Liver (tissue), 9 donors: Measurements from ENCODE around the gene ZSWIM6. TPM values are rescaled to one million over a fixed set of nuclear protein-coding genes. Genes with fewer than 3 reads are reported as not detected.

Experiments
- DNase-seq: peaks from one replicate; pipeline ENCODE4 v3.0.0-alpha.2; 2017; ENCODE audit warnings: low spot score
- H3K27ac ChIP-seq, 2 donors: one replicate each; pipeline ENCODE4 v1.7.0; 2013; ENCODE audit warnings: inconsistent platforms in 2 of 2, low read length in 2 of 2, control low read depth in 1 of 2, low read depth in 1 of 2, mild to moderate bottlenecking in 1 of 2
- H3K27me3 ChIP-seq, 4 donors: one replicate each; pipeline versions ENCODE4 v1.6.1 to v1.7.0; 2013; ENCODE audit warnings: low read length in 3 of 4, inconsistent platforms in 1 of 4, mild to moderate bottlenecking in 1 of 4, moderate library complexity in 1 of 4; ENCODE audit not compliant: control insufficient read depth in 4 of 4, insufficient read depth in 4 of 4
- H3K36me3 ChIP-seq, 4 donors: one replicate each; pipeline versions ENCODE4 v1.6.1 to v1.7.0; 2013; ENCODE audit warnings: low read length in 3 of 4, mild to moderate bottlenecking in 3 of 4, low read depth in 1 of 4, moderate library complexity in 1 of 4; ENCODE audit not compliant: control insufficient read depth in 4 of 4, insufficient read depth in 3 of 4
- H3K4me1 ChIP-seq, 4 donors: one replicate each; pipeline versions ENCODE4 v1.6.1 to v1.7.0; 2013; ENCODE audit warnings: low read length in 3 of 4, mild to moderate bottlenecking in 3 of 4, moderate library complexity in 1 of 4; ENCODE audit not compliant: control insufficient read depth in 4 of 4, insufficient read depth in 4 of 4
- H3K4me3 ChIP-seq, 3 donors: one replicate each; pipeline versions ENCODE4 v1.6.1 to v1.7.0; 2013; ENCODE audit warnings: low read length in 3 of 3, control low read depth in 1 of 3, low read depth in 1 of 3, mild to moderate bottlenecking in 1 of 3
- H3K9ac ChIP-seq, 2 donors: one replicate each; pipeline ENCODE4 v1.7.0; 2013; ENCODE audit warnings: low read length in 2 of 2, mild to moderate bottlenecking in 2 of 2, moderate library complexity in 2 of 2, control low read depth in 1 of 2, low read depth in 1 of 2
- H3K9me3 ChIP-seq, 4 donors: one replicate each; pipeline versions ENCODE4 v1.6.1 to v1.7.0; 2013; ENCODE audit warnings: low read length in 3 of 4; ENCODE audit not compliant: control insufficient read depth in 4 of 4
- EGR1 ChIP-seq, 2 donors: IDR thresholded peaks; 2 replicates each; pipeline ENCODE4 v1.6.1; 2016 to 2018; ENCODE audit warnings: antibody characterized with exemption in 2 of 2, low read depth in 2 of 2
- FOXA1 ChIP-seq: IDR thresholded peaks from 2 replicates; pipeline ENCODE4 v1.6.1; 2016; ENCODE audit warnings: antibody characterized with exemption
- FOXA2 ChIP-seq: IDR thresholded peaks from 2 replicates; pipeline ENCODE4 v1.6.1; 2016; ENCODE audit warnings: antibody characterized with exemption
- GABPA ChIP-seq, 2 donors: IDR thresholded peaks in 1 of 2; conservative IDR thresholded peaks in 1 of 2; 2 replicates each; pipeline ENCODE4 v1.6.1; 2016; ENCODE audit warnings: antibody characterized with exemption in 2 of 2, mild to moderate bottlenecking in 1 of 2, moderate library complexity in 1 of 2
- HNF4A ChIP-seq, 2 donors: conservative IDR thresholded peaks; 2 replicates each; pipeline ENCODE4 v1.6.1; 2016; ENCODE audit warnings: antibody characterized with exemption in 2 of 2, mild to moderate bottlenecking in 2 of 2
- JUND ChIP-seq, 2 donors: IDR thresholded peaks; 2 replicates each; pipeline ENCODE4 v1.6.1; 2016; ENCODE audit warnings: antibody characterized with exemption in 2 of 2
- NR2F2 ChIP-seq: IDR thresholded peaks from 2 replicates; pipeline ENCODE4 v1.6.1; 2016; ENCODE audit warnings: antibody characterized with exemption
- RAD21 ChIP-seq, 2 donors: IDR thresholded peaks; 2 replicates each; pipeline ENCODE4 v1.6.1; 2016; ENCODE audit warnings: antibody characterized with exemption in 2 of 2, mild to moderate bottlenecking in 2 of 2
- RXRA ChIP-seq, 2 donors: IDR thresholded peaks; 2 replicates each; pipeline ENCODE4 v1.6.1; 2017 to 2018; ENCODE audit warnings: antibody characterized with exemption in 2 of 2, mild to moderate bottlenecking in 1 of 2
- TAF1 ChIP-seq: conservative IDR thresholded peaks from 2 replicates; pipeline ENCODE4 v1.6.1; 2016; ENCODE audit warnings: antibody characterized with exemption, mild to moderate bottlenecking
- YY1 ChIP-seq: IDR thresholded peaks from 2 replicates; pipeline ENCODE4 v1.6.1; 2016; ENCODE audit warnings: antibody characterized with exemption, mild to moderate bottlenecking
- WGBS: extraction: QIAGEN DNeasy Blood & Tissue Kit; methylation state at CpG from one replicate; pipeline ENCODE4 v1.1.7; 2013; 5-methylcytosine and 5-hydroxymethylcytosine counted together
- polyA plus RNA-seq, 2 donors: library from polyadenylated mRNA; stranded (reverse) in 1 of 2; unstranded in 1 of 2; fragments of 200-250 nt in 1 of 2; fragments of >200 nt in 1 of 2; fragmentation: Nextera tagmentation in 1 of 2; extraction: Ambion mirVana in 1 of 2; gene quantifications; one replicate each; pipeline versions ENCODE4 v1.2.1 to v1.2.3, GENCODE V29; 2013 to 2015
- total RNA-seq, 2 donors: library from RNA; depleted of rRNA; stranded (reverse); fragments of >200 nt; gene quantifications; one replicate each; pipeline ENCODE4 v1.2.3, GENCODE V29; 2014
- TF ChIP-seq, protein P1 (sequence below): IDR thresholded peaks from 2 replicates; pipeline ENCODE4 v1.6.1; 2016; ENCODE audit warnings: antibody characterized with exemption
- TF ChIP-seq, protein P2 (sequence below): IDR thresholded peaks from 2 replicates; pipeline ENCODE4 v1.6.1; 2016; ENCODE audit warnings: antibody characterized with exemption
- donor health status: healthy.
- donor health status: healthy.
- donor health status: healthy.
- donor health status: healthy.
- donor health status: healthy.

Gene ZSWIM6
- total and polyA plus RNA-seq, 4 donors = 1.3 to 5.2 (median 3.3) TPM

GRCh38 chr5:61464512-61464911, 132.5 kb downstream of the ZSWIM6 start:
- TF ChIP-seq NR2F2 (no peak), FOXA2 (no peak), YY1 (no peak), HNF4A (conservative IDR thresholded peaks at IDR 0.05) (no peak), RAD21 (IDR thresholded peaks at IDR 0.05) (peak in 1 of 2 donors; percentile 6), GABPA (IDR thresholded peaks at IDR 0.05 in 1 of 2, conservative IDR thresholded peaks at IDR 0.05 in 1 of 2) (no peak)
- TF ChIP-seq, protein P1, sequence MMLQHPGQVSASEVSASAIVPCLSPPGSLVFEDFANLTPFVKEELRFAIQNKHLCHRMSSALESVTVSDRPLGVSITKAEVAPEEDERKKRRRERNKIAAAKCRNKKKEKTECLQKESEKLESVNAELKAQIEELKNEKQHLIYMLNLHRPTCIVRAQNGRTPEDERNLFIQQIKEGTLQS = no peak
- TF ChIP-seq, protein P2, sequence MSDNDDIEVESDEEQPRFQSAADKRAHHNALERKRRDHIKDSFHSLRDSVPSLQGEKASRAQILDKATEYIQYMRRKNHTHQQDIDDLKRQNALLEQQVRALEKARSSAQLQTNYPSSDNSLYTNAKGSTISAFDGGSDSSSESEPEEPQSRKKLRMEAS = peak; percentile 23
- H3K27ac ChIP-seq = peak overlapping the region in 1 of 2 donors; percentile 3
- H3K9ac ChIP-seq = no peak overlapping the region
- no peak for DNase-seq
- H3K27me3 ChIP-seq = no peaks in the 10 kb centered on the region
- no peaks in the 10 kb centered on the region for H3K9me3 ChIP-seq
- H3K36me3 ChIP-seq = no peaks in the 10 kb centered on the region
- 35% methylated on average over 4 of the region's 4 CpGs for WGBS
- no peak overlapping the region for H3K4me3 ChIP-seq
- peaks cover 3 to 34% (median 28%) of the 10 kb centered on the region in 4 donors for H3K4me1 ChIP-seq

DNA sequence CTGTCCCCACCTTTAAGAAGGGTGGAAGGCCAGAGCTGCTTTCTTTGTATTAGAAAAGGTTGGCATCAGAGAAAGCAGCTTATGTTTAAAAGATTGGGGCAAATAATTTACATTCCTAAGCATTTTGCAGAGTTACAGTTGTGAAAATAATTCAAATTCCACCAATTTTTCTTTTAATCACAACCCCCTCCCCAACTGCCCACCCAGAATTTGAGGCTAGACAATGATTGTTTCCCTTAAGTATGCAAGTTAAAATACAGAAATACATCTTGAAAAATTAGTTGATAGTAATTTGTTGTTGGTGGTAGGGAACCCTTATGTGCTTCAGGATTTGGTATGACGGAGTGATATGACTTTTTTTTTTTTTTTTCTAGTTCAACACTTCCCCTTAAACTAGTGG, 133.0 kb downstream of the ZSWIM6 start:
- TF ChIP-seq JUND (IDR thresholded peaks at IDR 0.05) (no peak), FOXA1 (no peak), TAF1 (no peak)
- Histone ChIP-seq H3K36me3 (no peaks in the 10 kb centered on the region), H3K9ac (no peak overlapping the region), H3K9me3 (no peaks in the 10 kb centered on the region), H3K27me3 (no peaks in the 10 kb centered on the region), H3K27ac (no peak overlapping the region), H3K4me1 (peaks cover 3 to 34% (median 28%) of the 10 kb centered on the region in 4 donors), H3K4me3 (no peak overlapping the region)
- no peak for DNase-seq
- WGBS = 89% methylated on average over 1 of the region's 1 CpG

DNA sequence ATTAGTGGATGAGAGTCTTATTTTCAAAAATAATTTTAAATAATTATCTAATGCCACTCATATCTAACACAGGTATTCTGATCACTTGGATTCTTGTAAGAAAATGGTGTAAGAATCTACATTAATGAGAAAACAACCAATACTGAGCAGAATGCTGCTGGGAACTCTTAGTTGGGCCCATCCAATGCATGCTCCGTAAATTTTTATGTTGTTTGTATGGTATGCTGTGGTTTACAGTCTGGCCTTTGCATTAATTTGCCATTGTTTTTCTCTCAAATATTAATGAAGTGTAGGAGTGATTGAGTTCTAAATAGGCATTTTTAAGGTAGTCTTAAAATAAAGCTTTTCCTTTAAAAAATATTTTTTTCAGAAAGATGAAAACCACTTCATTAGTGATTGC, 133.4 kb downstream of the ZSWIM6 start:
- H3K4me1 ChIP-seq = peaks cover 3 to 34% (median 28%) of the 10 kb centered on the region in 4 donors
- no peaks in the 10 kb centered on the region for H3K36me3 ChIP-seq
- no peak overlapping the region for H3K27ac ChIP-seq
- no peak overlapping the region for H3K4me3 ChIP-seq
- H3K9me3 ChIP-seq = no peaks in the 10 kb centered on the region
- WGBS = 95% methylated on average over 1 of the region's 1 CpG
- no peaks in the 10 kb centered on the region for H3K27me3 ChIP-seq
- no peak overlapping the region for H3K9ac ChIP-seq
- DNase-seq = no peak
- no peak for TF ChIP-seq EGR1 (IDR thresholded peaks at IDR 0.05; ENCODE audit: low read depth in 2 of 2)

DNA sequence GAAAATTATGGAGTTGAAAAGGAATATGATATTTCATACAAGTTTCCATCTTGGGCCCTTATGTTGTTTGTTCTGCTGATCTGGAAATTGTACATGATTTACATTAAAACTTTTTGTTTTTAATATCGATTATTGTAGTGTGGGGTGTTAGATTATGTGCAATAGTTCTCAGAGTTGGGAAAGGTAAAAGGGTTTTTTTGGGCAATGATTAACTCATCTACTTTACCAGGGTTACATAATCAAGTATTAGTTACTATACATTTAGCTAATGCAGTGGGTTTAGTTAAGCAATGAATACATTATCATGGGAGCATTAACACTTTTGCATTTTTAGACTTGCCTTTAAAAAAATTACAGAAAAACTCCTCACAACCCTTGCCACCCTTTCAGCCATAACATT, 134.0 kb downstream of the ZSWIM6 start:
- H3K36me3 ChIP-seq = no peaks in the 10 kb centered on the region
- 37% methylated on average over 1 of the region's 1 CpG for WGBS
- H3K9me3 ChIP-seq = no peaks in the 10 kb centered on the region
- no peak overlapping the region for H3K4me3 ChIP-seq
- no peaks in the 10 kb centered on the region for H3K27me3 ChIP-seq
- no peak for DNase-seq
- TF ChIP-seq FOXA2 (no peak), JUND (IDR thresholded peaks at IDR 0.05) (peak in 1 of 2 donors; percentile 5), TAF1 (no peak), HNF4A (conservative IDR thresholded peaks at IDR 0.05) (peak; percentile 9 to 43), RXRA (IDR thresholded peaks at IDR 0.05) (peak in 1 of 2 donors; percentile 15), RAD21 (IDR thresholded peaks at IDR 0.05) (peak in 1 of 2 donors; percentile 6)
- no peak overlapping the region for H3K27ac ChIP-seq
- no peak overlapping the region for H3K9ac ChIP-seq
- H3K4me1 ChIP-seq = peaks cover 3 to 34% (median 28%) of the 10 kb centered on the region in 4 donors
